Right renal pelvis (tissue), 4 donors: ENCODE measurements around the gene USP3. TPM values are rescaled to one million over a fixed set of nuclear protein-coding genes. Genes with fewer than 3 reads are reported as not detected.

Experiments used
- DNase-seq, 4 donors: peaks; one replicate each; pipeline ENCODE4 v3.0.0-alpha.2; 2013; ENCODE audit warnings: low read depth in 4 of 4, low spot score in 3 of 4, missing footprints in 1 of 4
- polyA plus RNA-seq, 4 donors: library from polyadenylated mRNA; unstranded; fragments of 120-200 nt; gene quantifications; one replicate each; pipeline ENCODE4 v1.2.1, GENCODE V29; 2013; ENCODE audit not compliant: insufficient read length in 4 of 4

USP3 gene
- polyA plus RNA-seq, 4 donors: 34.8 to 49.7 (median 38.0) TPM

DNA sequence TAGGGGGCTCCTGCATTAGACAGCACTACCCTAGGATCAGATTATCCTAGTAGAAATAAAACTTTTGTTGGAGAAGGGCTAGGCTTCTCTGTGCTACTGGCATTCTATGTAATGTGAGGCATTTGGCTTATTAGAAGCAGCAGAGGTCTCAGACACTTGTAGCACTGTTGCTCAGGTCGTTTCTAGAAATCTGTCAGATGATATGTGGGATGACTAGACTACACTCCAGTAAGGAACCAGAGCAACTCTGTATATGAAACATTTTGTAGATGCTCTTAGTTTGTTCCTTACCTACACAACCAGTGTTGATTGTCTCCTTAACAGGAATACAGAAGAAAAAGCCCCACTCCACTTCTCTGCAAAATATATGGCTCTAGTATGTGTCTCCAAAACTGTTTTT is 70.9 kb downstream of the USP3 start:
- DNase-seq: no peak

DNA sequence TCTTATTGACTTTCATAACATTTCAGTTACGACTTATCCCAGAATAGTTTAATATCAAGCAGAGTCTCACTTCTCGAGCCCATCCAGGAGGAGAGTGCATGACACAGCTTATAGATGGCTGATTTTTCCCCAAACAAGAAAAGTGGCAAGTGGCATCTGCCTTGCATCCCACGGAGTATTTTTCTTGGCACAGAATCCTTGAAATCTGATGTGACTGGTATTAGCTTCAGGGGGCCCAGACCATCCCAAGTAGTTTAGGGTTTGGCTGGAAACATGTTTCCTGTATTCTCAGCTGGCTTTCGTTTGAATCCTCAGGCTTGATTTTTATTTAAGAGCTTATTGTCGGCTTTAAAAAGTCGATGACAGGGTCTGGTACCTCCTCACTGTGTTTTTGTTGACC is 72.0 kb downstream of the USP3 start:
- DNase-seq: no peak

- DNase-seq: no peak
Observed at GRCh38 chr15:63582179-63582578, 77.8 kb downstream of the USP3 start.

GRCh38 chr15:63582718-63583426 is 78.5 kb downstream of the USP3 start:
- DNase-seq: no peak

DNA sequence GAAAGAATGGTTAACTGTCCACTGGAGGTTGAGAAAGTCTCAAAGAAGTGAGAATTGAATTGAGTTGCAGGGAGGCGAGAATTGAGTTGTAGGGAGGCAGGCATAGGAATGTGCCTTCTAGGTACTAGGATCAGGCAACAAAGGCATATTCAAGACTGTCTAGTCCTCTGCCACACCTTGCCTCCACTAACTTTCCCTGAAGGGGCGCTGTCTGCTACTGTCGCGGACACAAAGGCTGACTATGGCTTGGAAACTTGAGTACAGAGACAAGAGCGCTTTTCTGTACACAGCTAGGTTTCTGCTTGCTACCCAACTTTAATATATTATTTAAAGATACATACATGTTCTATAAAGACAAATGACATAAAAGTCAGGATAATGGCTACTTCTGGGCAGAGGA is 82.4 kb downstream of the USP3 start:
- no peak for DNase-seq

DNA sequence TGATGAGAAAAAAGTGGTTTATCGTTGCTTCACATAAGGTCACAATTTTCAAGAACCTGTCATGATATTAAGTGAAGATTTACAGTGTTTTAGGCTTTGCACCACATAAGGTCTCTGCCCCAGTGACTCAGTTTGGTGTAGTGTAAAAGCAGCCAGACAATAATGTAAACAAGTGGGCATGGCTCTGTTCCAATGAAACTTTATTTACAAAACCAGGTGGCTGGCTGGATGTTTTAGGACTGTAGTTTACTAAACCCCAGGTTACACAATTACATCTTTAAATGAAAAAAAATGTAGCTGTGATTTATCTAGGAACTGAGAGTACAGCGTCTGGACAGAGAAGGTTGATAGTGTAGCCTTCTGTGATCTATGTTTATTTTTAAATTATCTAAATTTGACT is 83.1 kb downstream of the USP3 start:
- DNase-seq: no peak

DNA sequence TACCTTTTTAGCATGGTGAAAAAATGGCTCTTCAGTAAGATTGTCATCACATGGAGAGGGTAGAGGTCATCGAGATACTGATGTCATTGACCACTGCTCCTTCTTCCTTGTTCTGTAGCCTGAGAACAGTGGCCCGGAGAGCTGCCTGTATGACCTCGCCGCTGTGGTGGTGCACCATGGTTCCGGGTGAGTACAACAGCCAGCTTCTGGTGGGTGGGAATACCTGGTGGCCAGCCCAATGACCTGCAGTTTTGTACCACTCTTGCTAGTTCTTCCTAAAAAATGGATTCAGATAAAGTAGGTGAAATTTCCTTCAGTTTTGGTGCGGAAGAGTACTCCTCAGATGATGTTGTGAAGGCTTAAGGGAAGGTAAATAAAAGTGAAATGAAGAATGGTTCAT is 84.4 kb downstream of the USP3 start:
- DNase-seq: no peak

DNA sequence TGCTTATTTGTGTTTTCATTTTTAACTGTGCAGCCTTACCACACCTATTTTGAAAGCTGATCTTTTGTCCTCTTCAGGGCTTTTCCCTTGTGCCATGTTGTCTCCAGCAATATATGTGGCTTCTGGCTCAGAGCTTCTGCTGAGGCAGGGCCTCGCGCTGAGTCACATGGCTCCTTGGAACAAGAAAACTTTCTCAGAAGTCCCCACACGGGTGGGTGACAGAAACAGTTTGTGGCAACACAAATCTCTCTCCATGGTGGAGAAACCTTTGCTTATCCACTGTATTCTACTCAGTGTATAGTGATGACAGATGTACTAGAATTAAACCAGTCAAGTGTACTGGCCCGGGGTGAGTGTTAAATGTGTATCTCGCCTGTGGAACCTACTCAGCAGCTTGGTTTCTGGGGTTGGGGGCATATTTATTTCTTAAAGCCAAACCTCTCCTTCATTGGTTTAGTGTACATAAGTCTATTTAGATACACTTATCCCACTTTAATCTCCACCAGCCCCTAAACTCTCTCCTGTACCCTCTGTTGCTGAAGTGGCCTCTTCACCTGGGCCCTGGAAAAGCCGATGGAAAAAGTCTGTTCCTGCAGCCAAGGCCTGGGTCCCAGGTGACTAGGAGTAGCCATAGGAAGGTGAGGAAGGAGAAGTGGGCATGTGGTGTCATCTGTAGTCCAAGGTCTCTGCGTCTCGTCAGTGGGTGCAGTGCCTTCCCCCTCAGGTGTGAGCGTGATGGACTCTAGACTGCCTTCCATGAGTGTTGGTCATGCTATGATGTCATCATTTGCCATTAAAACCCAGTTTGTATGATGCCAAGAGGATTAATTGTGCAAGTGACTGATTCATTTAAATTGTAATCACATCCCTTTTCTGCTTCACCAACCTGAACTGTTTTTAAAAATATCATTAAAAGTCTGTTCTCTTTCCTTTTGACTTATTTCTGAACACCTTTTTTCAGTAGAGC is 89.6 kb downstream of the USP3 start:
- no peak for DNase-seq

GRCh38 chr15:63595065-63595464 is 90.7 kb downstream of the USP3 start:
- no peak for DNase-seq

DNA sequence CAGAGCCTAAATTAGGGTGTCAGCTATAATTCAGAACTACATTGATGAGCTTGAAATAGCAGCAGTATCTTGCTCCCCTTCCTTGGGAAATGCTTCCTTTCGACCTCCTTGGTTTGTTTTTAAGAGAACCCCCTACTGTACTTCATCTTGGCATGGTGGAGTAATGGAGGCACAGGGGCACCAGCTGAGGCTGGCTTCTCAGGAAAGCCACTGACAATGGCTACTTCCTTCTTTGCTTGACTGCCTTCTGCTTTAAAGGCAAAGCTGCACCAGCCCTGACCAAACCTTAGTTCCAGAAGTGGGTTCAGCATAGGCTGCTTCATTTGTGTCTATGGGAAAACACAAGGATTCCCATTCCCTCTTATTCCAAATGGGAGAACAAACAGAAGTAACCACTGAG is 91.3 kb downstream of the USP3 start:
- DNase-seq: no peak

- no peak for DNase-seq
Observed at GRCh38 chr15:63596676-63597037, 92.3 kb downstream of the USP3 start.

- no peak for DNase-seq
Observed at GRCh38 chr15:63597038-63597790, 92.8 kb downstream of the USP3 start, which contains the start of gene FBXL22. Gene FBXL22 (plus strand): TSS chr15:63597387. CDS start chr15:63597393, 6 bp downstream.

DNA sequence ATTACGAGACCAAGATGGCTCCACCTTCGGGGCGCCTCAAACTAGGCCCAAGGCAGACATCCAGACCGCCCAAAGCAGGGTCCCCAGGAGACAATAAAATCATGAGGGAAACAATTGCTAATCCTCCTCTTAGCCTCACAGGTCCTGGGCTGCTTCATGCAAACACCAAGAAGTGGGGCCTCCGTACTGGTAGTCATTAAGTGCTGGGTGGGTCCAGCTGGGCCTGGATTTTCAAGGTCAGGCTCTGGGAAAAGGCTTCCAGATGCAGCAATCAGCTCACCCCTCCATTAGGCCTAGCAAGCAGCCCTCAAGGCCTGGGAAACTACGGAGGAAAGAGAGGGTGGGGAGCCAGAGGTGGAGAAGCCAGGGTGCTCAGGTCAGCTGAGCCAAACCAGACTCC is 93.4 kb downstream of the USP3 start:
- no peak for DNase-seq

DNA sequence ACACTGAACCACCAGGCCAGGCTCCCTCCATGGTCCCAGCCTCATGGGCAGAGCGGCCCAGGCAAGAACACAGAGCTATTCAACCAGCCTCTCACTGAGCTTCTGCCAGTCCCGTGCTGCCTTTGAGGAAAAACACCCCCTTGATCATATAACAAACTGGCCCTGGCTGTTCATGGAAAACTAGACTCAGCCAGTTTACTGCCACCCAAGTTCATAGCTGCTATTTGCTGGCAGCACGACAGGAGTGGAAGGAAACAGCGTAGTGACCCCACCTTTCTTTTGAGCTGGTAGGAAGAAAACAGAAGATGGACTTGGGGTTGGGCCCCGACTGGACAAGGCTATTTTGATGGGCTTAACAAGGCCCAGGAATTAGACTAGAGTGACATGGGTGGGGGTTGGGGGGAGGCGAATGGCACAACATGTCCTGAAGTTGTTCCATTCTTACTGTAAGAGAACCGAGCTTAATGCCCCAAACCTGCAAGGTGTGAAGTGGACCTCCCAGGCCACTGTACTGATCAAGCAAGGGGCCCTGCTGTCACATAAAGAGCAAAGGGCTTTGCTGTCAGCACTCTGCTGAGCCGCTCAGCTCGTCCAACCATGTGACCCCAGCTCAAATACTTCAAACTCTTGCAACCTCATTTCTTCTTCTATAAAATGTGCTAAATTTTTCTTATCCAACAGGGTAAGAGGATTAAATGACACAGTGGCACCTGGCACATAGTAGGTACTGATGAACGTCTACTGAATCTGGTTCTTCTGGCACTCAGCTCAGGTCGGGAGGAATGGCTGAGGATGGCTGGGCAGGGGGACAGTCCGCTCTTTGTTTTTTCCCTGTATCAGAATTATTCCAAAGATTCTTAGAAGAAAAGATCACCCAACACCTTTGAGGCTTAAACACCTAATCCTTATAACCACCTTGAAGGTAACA is 94.3 kb downstream of the USP3 start:
- DNase-seq: no peak

DNA sequence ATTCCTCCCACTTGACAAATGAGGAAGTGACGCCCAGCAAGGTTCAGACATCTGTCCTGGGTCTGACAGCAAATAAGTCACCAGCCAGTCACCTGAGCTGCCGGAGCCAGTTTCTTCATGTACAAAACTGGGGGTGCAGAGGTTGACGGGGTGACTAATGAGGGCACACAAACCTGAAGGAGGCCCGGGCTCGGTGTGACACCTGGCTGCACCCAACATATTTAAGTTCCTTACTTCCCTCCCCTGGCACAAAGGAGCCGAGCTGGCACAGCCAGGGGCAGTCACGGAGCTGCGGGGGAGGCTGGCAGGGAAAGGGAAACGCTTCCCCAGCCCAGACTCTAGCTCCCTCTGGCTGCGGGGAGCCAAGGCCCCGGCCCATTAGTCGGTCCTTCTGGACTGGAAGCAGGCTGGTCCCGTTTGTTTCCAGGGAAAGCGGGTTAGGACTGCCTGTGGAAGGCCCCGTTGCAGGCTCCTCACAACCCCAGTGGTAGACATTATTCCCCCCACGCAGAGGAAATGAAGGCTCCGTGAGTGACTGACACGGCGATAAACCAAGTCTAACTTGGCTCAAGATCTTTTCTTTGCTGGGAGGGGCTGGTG is 95.1 kb downstream of the USP3 start:
- no peak for DNase-seq

GRCh38 chr15:63600001-63600615 is 95.7 kb downstream of the USP3 start:
- DNase-seq: no peak

DNA sequence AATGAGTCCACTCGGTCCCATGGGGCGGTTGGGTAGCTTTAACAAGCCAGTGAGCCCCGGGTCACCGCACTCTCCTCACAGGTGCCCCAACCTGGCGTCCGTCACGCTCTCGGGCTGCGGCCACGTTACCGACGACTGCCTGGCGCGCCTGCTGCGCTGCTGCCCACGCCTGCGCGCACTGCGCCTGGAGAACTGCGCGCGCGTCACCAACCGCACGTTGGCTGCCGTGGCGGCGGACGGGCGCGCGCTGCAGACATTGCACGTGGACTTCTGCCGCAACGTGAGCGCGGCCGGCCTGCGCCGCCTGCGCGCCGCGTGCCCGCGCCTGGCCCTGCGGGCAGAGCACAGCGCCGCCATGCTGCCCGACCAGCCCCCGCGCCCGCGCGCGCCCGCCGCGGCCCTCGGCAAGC is 96.2 kb downstream of the USP3 start:
- peak; percentile 76 to 80 (median 76) for DNase-seq

DNA sequence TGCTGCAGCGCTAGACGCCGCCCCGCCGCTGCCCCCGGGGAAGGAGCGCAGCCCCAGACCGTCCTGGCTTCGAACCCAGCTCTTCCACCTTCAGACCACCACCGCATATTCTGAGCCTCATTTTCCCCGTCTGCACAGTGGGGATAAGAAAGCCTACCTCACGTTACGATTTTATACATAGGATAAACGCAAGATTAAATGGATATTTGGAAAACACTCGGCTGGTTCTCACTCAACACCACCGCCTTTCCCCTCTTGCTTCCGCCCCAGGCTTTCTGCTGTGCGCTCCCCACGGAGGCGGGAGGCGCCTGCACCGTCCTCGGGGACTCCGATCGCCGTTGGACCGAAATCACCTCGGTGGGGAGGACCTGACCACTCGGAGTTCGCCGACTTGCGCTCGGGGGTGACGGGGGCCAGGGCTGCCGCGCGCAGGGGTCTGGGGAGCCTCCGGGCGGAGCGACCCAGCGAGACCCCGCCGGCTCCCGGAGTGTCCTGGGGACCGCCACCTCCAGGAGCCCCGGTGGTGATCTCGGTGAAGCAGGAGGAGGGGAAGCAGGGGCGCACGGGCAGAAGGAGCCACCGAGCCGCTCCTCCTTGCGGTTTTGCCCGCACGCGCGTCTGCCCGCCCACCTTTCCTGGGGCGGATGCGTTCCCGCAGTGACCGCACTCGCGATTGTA is 96.8 kb downstream of the USP3 start:
- DNase-seq: no peak
